PC-3 (cell line): ENCODE results near the gene RFTN2. TPM values are rescaled to one million over a fixed set of nuclear protein-coding genes. Genes with fewer than 3 reads are reported as not detected.

Experiments used
- ATAC-seq: fragments of 200-7000 bp; cut with Tn5 transposase; 2 replicates; pipeline ENCODE4 v1.9.1; 2020; ENCODE audit warnings: mild to moderate bottlenecking, moderate library complexity
- BruUV-seq: library from RNA; stranded (reverse); fragments of 400-500 nt; replicated peaks from 2 replicates; lab custom pipeline; 2021; lab: Mats Ljungman, UMichigan
- CTCF ChIA-PET: fragments of 300-600 bp; sonication (Branson Sonifier 250); formaldehyde crosslinking; loops from one replicate; lab custom pipeline; 2022; ENCODE audit warnings: antibody characterized with exemption; lab: Charles Lee
- POLR2A ChIA-PET: fragments of 300-600 bp; sonication (Branson Sonifier 250); formaldehyde crosslinking; loops from one replicate; lab custom pipeline; 2022; ENCODE audit warnings: antibody characterized with exemption; ENCODE audit not compliant: unreplicated experiment; lab: Charles Lee
- DNase-seq: peaks from one replicate; pipeline ENCODE4 v3.0.0-alpha.2; 2015
- H2AFZ ChIP-seq: fragments of 300-600 bp; sonication (generic); 2 replicates; pipeline ENCODE4 v1.6.0; 2016; ENCODE audit warnings: antibody characterized with exemption, low read length
- H3F3A ChIP-seq: fragments of 300-600 bp; sonication (generic); one replicate; pipeline ENCODE4 v1.6.0; 2017; ENCODE audit warnings: antibody characterized with exemption, low read length, control low read depth, mild to moderate bottlenecking; ENCODE audit not compliant: unreplicated experiment
- H3K27ac ChIP-seq: fragments of 300-600 bp; sonication (generic); 2 replicates; pipeline ENCODE4 v1.5.1; 2016; ENCODE audit warnings: mild to moderate bottlenecking, low read length
- H3K27me3 ChIP-seq: fragments of 300-600 bp; sonication (generic); 2 replicates; pipeline ENCODE4 v1.6.1; 2016; ENCODE audit warnings: low read length, mixed read lengths
- H3K36me3 ChIP-seq: fragments of 300-600 bp; sonication (generic); 2 replicates; pipeline ENCODE4 v1.6.1; 2016; ENCODE audit warnings: low read depth, mixed run types, low read length, mixed read lengths
- H3K4me1 ChIP-seq: fragments of 300-600 bp; sonication (generic); 2 replicates; pipeline ENCODE4 v1.5.1; 2016; ENCODE audit warnings: low read length; ENCODE audit not compliant: insufficient read depth
- H3K4me2 ChIP-seq: fragments of 300-600 bp; sonication (generic); 2 replicates; pipeline ENCODE4 v1.6.0; 2016; ENCODE audit warnings: low read length
- H3K4me3 ChIP-seq: fragments of 300-600 bp; sonication (generic); 2 replicates; pipeline ENCODE4 v1.5.1; 2016; ENCODE audit warnings: mild to moderate bottlenecking, low read length, mixed read lengths
- H3K79me2 ChIP-seq: fragments of 300-600 bp; sonication (generic); 2 replicates; pipeline ENCODE4 v1.6.1; 2017; ENCODE audit warnings: low read length, mixed read lengths
- H3K9ac ChIP-seq: fragments of 300-600 bp; sonication (generic); 2 replicates; pipeline ENCODE4 v1.6.0; 2016; ENCODE audit warnings: mild to moderate bottlenecking, low read length
- H3K9me2 ChIP-seq: fragments of 300-600 bp; sonication (generic); replicated peaks from 2 replicates; pipeline ENCODE4 v1.6.1; 2016; ENCODE audit warnings: mixed run types, low read length, mixed read lengths
- H3K9me3 ChIP-seq: fragments of 300-600 bp; sonication (generic); 2 replicates; pipeline ENCODE4 v1.6.1; 2016; ENCODE audit warnings: low read length, mixed read lengths
- H4K20me1 ChIP-seq: fragments of 300-600 bp; sonication (generic); 2 replicates; pipeline ENCODE4 v1.6.1; 2016; ENCODE audit warnings: low read length, mixed read lengths
- EZH2 ChIP-seq: fragments of 300-600 bp; sonication (generic); IDR thresholded peaks from one replicate; pipeline ENCODE4 v1.6.1; 2017; ENCODE audit warnings: antibody characterized with exemption, mild to moderate bottlenecking, low read length; ENCODE audit not compliant: unreplicated experiment
- EZH2phosphoT487 ChIP-seq: fragments of 300-600 bp; sonication (generic); IDR thresholded peaks from 2 replicates; pipeline ENCODE4 v1.6.1; 2018; ENCODE audit warnings: mild to moderate bottlenecking, antibody characterized with exemption, low read length, borderline replicate concordance
- intact Hi-C: fragments of 100-400 bp; cut with micrococcal nuclease; formaldehyde crosslinking; loops from 2 replicates; pipeline ENCODE4 v1.9.0; 2023
- total RNA-seq: library from RNA; depleted of rRNA; stranded (reverse); fragments of >200 nt; gene quantifications from 2 replicates; pipeline ENCODE4 v1.2.3, GENCODE V29; 2014
- TF ChIP-seq, protein P1 (sequence below): fragments of 300-600 bp; sonication (generic); conservative IDR thresholded peaks from 2 replicates; pipeline ENCODE4 v1.5.1; 2017; ENCODE audit warnings: antibody characterized with exemption, low read depth, mild to moderate bottlenecking, low read length

Gene RFTN2
- total RNA-seq, 1 experiment from 2014 or later: 0.07 TPM

DNA sequence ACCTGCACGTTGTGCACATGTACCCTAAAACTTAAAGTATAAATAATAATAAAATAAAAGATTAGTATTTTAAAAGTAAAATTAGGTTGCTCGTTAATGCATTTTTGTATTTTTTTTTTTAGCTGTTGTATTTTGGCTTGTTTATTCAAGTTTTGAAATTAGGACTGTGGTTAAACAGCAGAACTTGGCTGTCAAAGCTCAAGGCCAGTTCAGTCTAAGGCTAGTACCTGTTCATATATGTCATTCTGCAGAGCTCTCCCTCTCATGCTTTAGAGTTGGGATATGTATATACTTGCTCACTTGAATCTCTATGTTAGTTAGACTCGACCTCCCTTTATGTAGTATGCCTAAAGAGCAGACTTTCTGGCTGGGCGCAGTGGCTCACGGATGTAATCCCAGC is 126.8 kb downstream of the RFTN2 start:
- Histone ChIP-seq H3K27ac (no peak overlapping the region), H3K4me1 (0 out of 2 replicates have a peak, but pooled peaks cover 5% of the 10 kb centered on the region), H3K9ac (no peak overlapping the region), H3K36me3 (peaks cover 27% of the 10 kb centered on the region), H3K4me3 (no peak overlapping the region), H4K20me1 (peaks cover 7% of the 10 kb centered on the region; the same call in 1 of the 2 replicates), H2AFZ (no peak overlapping the region), H3K4me2 (no peak overlapping the region), H3K9me2 (no peaks in the 10 kb centered on the region), H3K27me3 (no peaks in the 10 kb centered on the region), H3K9me3 (no peaks in the 10 kb centered on the region), H3F3A (no peaks in the 10 kb centered on the region), H3K79me2 (0 out of 2 replicates have a peak, but pooled peaks cover 4% of the 10 kb centered on the region)
- ATAC-seq (no peak), DNase-seq (no peak)
- ChIA-PET POLR2A (no interaction called here), CTCF (no interaction called here)
- intact Hi-C loops: no loop called here
- TF ChIP-seq, protein P1, sequence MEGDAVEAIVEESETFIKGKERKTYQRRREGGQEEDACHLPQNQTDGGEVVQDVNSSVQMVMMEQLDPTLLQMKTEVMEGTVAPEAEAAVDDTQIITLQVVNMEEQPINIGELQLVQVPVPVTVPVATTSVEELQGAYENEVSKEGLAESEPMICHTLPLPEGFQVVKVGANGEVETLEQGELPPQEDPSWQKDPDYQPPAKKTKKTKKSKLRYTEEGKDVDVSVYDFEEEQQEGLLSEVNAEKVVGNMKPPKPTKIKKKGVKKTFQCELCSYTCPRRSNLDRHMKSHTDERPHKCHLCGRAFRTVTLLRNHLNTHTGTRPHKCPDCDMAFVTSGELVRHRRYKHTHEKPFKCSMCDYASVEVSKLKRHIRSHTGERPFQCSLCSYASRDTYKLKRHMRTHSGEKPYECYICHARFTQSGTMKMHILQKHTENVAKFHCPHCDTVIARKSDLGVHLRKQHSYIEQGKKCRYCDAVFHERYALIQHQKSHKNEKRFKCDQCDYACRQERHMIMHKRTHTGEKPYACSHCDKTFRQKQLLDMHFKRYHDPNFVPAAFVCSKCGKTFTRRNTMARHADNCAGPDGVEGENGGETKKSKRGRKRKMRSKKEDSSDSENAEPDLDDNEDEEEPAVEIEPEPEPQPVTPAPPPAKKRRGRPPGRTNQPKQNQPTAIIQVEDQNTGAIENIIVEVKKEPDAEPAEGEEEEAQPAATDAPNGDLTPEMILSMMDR: no peak
- TF ChIP-seq EZH2phosphoT487 (no peak), EZH2 (no peak)
- no TSS peak for BruUV-seq

DNA sequence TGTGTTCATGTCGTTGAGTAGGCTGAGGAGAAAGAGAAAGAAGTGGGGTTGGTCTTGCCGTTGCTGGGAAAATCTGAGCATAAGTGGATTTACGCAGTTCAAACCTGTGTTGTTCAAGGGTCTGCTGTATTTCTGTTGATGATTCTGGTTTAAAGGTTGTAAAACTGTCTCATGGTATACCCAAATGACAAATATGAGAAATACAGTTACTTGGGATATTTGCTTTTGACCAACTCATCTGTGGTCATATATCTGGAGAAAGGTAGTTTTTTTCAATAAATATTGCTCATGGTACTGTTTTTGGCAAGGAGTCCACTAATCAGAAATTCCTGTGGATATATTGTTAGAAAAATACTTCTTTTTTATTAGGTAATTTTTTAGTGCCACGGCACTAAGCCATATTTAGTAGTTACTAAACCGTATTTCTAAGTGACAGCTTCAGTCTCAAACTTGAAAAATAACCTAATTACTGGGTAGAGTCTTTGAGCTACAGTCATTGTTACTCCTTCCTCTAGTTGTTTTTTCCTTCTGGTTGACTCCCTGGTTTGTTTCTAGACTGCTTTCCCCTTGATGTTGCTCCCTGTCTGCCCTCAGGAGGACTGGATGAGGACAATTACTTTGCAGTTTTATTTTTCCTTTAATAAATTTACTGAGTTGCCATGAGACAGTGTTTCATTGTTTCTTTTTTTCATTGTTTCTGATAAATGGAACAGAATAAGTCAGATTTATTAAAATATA is 128.1 kb downstream of the RFTN2 start:
- ChIA-PET POLR2A (no interaction called here), CTCF (no interaction called here)
- H4K20me1 ChIP-seq: peaks cover 7% of the 10 kb centered on the region; the same call in 1 of the 2 replicates
- ATAC-seq (peak; percentile 95), DNase-seq (peak; percentile 39)
- no peaks in the 10 kb centered on the region for H3K9me2 ChIP-seq
- no peaks in the 10 kb centered on the region for H3K9me3 ChIP-seq
- H3F3A ChIP-seq: no peaks in the 10 kb centered on the region
- BruUV-seq: no TSS peak
- no peak overlapping the region for H3K4me2 ChIP-seq
- H3K4me1 ChIP-seq: 0 out of 2 replicates have a peak, but pooled peaks cover 5% of the 10 kb centered on the region
- no peak overlapping the region for H3K9ac ChIP-seq
- peaks cover 38% of the 10 kb centered on the region for H3K36me3 ChIP-seq
- H2AFZ ChIP-seq: no peak overlapping the region
- TF ChIP-seq EZH2phosphoT487 (no peak), EZH2 (no peak)
- TF ChIP-seq, protein P1: no peak
- peak overlapping the region; percentile 57 for H3K27ac ChIP-seq
- no peak overlapping the region for H3K4me3 ChIP-seq
- intact Hi-C loops: no loop called here
- 0 out of 2 replicates have a peak, but pooled peaks cover 4% of the 10 kb centered on the region for H3K79me2 ChIP-seq
- no peaks in the 10 kb centered on the region for H3K27me3 ChIP-seq

GRCh38 chr2:197543206-197543605 is 132.2 kb downstream of the RFTN2 start:
- DNase-seq: no peak
- Histone ChIP-seq H3K27ac (no peak overlapping the region), H3K4me1 (0 out of 2 replicates have a peak, but pooled peaks cover 5% of the 10 kb centered on the region), H4K20me1 (peaks cover 12% of the 10 kb centered on the region; the same call in 1 of the 2 replicates), H2AFZ (no peak overlapping the region), H3K9me2 (no peaks in the 10 kb centered on the region), H3K9me3 (no peaks in the 10 kb centered on the region), H3K27me3 (no peaks in the 10 kb centered on the region), H3K4me2 (no peak overlapping the region), H3K79me2 (peaks cover 9% of the 10 kb centered on the region; the same call in 1 of the 2 replicates), H3K9ac (no peak overlapping the region), H3K36me3 (peaks cover 43% of the 10 kb centered on the region), H3K4me3 (no peak overlapping the region), H3F3A (no peaks in the 10 kb centered on the region)
- no peak for ATAC-seq
- no TSS peak for BruUV-seq
- ChIA-PET POLR2A (no interaction called here), CTCF (no interaction called here)
- intact Hi-C loops: no loop called here
- TF ChIP-seq, protein P1: no peak
- TF ChIP-seq EZH2 (no peak), EZH2phosphoT487 (no peak)
